ENCODE measurements around the gene DHX57. TPM values are rescaled to one million over a fixed set of nuclear protein-coding genes. Genes with fewer than 3 reads are reported as not detected.
"Not testable (repeated sequence)": the region's sequence is repeated elsewhere in the genome, so short reads cannot be mapped to it uniquely, and the experiment has no call there.

DHX57 gene
- total RNA-seq, 2 experiments from 2014 or later = 18.1 to 22.1 TPM

GRCh38 chr2:38795016-38795415 lies 80.7 kb downstream of the DHX57 start:
- not testable (repeated sequence) for H3K9me3 Mint-ChIP-seq, H3K27me3 Mint-ChIP-seq, H3K4me1 Mint-ChIP-seq, H3K4me3 Mint-ChIP-seq, H3K27ac Mint-ChIP-seq, H3K36me3 Mint-ChIP-seq, DNase-seq

GRCh38 chr2:38794235-38794946 lies 81.3 kb downstream of the DHX57 start:
- H3K4me3 Mint-ChIP-seq = no peak overlapping the region
- no peaks in the 10 kb centered on the region for H3K9me3 Mint-ChIP-seq
- peaks cover 2% of the 10 kb centered on the region for H3K36me3 Mint-ChIP-seq
- H3K4me1 Mint-ChIP-seq = no peaks in the 10 kb centered on the region
- H3K27ac Mint-ChIP-seq = no peak overlapping the region
- DNase-seq = no peak
- no peaks in the 10 kb centered on the region for H3K27me3 Mint-ChIP-seq

GRCh38 chr2:38793511-38793910 lies 82.2 kb downstream of the DHX57 start:
- Mint-ChIP-seq H3K36me3 (peaks cover 2% of the 10 kb centered on the region), H3K27me3 (no peaks in the 10 kb centered on the region), H3K4me3 (no peak overlapping the region), H3K27ac (no peak overlapping the region), H3K4me1 (no peaks in the 10 kb centered on the region), H3K9me3 (no peaks in the 10 kb centered on the region)
- DNase-seq = no peak

- no peak for DNase-seq
- peaks cover 2% of the 10 kb centered on the region for H3K36me3 Mint-ChIP-seq
- no peak overlapping the region for H3K27ac Mint-ChIP-seq
- no peak overlapping the region for H3K4me3 Mint-ChIP-seq
- no peaks in the 10 kb centered on the region for H3K4me1 Mint-ChIP-seq
- no peaks in the 10 kb centered on the region for H3K9me3 Mint-ChIP-seq
- H3K27me3 Mint-ChIP-seq = no peaks in the 10 kb centered on the region
Observed at GRCh38 chr2:38792751-38793150, 83.0 kb downstream of the DHX57 start.

GRCh38 chr2:38792321-38792720 lies 83.4 kb downstream of the DHX57 start:
- not testable (repeated sequence) for H3K4me3 Mint-ChIP-seq, H3K4me1 Mint-ChIP-seq, H3K27me3 Mint-ChIP-seq, H3K36me3 Mint-ChIP-seq, H3K27ac Mint-ChIP-seq, DNase-seq, H3K9me3 Mint-ChIP-seq

GRCh38 chr2:38791744-38792143 lies 84.0 kb downstream of the DHX57 start:
- DNase-seq = no peak
- H3K27ac Mint-ChIP-seq = no peak overlapping the region

GRCh38 chr2:38789691-38790090 lies 86.0 kb downstream of the DHX57 start:
- H3K9me3 Mint-ChIP-seq = no peaks in the 10 kb centered on the region
- H3K27ac Mint-ChIP-seq = no peak overlapping the region
- H3K36me3 Mint-ChIP-seq = no peaks in the 10 kb centered on the region

More at GRCh38 chr2:38791744-38792143, 84.0 kb downstream of the DHX57 start:
- Mint-ChIP-seq H3K4me1 (no peaks in the 10 kb centered on the region), H3K9me3 (no peaks in the 10 kb centered on the region), H3K27me3 (no peaks in the 10 kb centered on the region), H3K36me3 (no peaks in the 10 kb centered on the region), H3K4me3 (no peak overlapping the region)

GRCh38 chr2:38788306-38788705 lies 87.4 kb downstream of the DHX57 start:
- H3K27me3 Mint-ChIP-seq = no peaks in the 10 kb centered on the region
- H3K36me3 Mint-ChIP-seq = no peaks in the 10 kb centered on the region
- no peak for DNase-seq
- H3K4me1 Mint-ChIP-seq = peaks cover 2% of the 10 kb centered on the region
- H3K27ac Mint-ChIP-seq = no peak overlapping the region
- H3K9me3 Mint-ChIP-seq = no peaks in the 10 kb centered on the region
- H3K4me3 Mint-ChIP-seq = no peak overlapping the region

More at GRCh38 chr2:38789691-38790090, 86.0 kb downstream of the DHX57 start:
- no peaks in the 10 kb centered on the region for H3K27me3 Mint-ChIP-seq
- H3K4me3 Mint-ChIP-seq = no peak overlapping the region
- DNase-seq = no peak
- H3K4me1 Mint-ChIP-seq = peaks cover 2% of the 10 kb centered on the region

GRCh38 chr2:38783586-38783985 lies 92.1 kb downstream of the DHX57 start:
- H3K9me3 Mint-ChIP-seq = no peaks in the 10 kb centered on the region

GRCh38 chr2:38778687-38779082 lies 97.0 kb downstream of the DHX57 start:
- Mint-ChIP-seq H3K27me3 (peaks cover 18% of the 10 kb centered on the region), H3K9me3 (no peaks in the 10 kb centered on the region), H3K4me3 (peak overlapping the region; percentile 100), H3K27ac (peak overlapping the region; percentile 99), H3K4me1 (peaks cover 9% of the 10 kb centered on the region), H3K36me3 (peaks cover 21% of the 10 kb centered on the region)
- DNase-seq = no peak

More at GRCh38 chr2:38783586-38783985, 92.1 kb downstream of the DHX57 start:
- H3K36me3 Mint-ChIP-seq = peaks cover 17% of the 10 kb centered on the region
- DNase-seq = no peak
- H3K4me3 Mint-ChIP-seq = no peak overlapping the region
- H3K27ac Mint-ChIP-seq = no peak overlapping the region
- H3K4me1 Mint-ChIP-seq = peaks cover 9% of the 10 kb centered on the region
- H3K27me3 Mint-ChIP-seq = no peaks in the 10 kb centered on the region

GRCh38 chr2:38776531-38776930 lies 99.2 kb downstream of the DHX57 start:
- H3K27me3 Mint-ChIP-seq = peaks cover 18% of the 10 kb centered on the region
- DNase-seq = no peak
- no peaks in the 10 kb centered on the region for H3K9me3 Mint-ChIP-seq
- H3K27ac Mint-ChIP-seq = no peak overlapping the region
- H3K4me1 Mint-ChIP-seq = peaks cover 7% of the 10 kb centered on the region
- H3K4me3 Mint-ChIP-seq = no peak overlapping the region
- peaks cover 15% of the 10 kb centered on the region for H3K36me3 Mint-ChIP-seq

- Mint-ChIP-seq H3K4me1 (peaks cover 5% of the 10 kb centered on the region), H3K27ac (no peak overlapping the region), H3K27me3 (peaks cover 18% of the 10 kb centered on the region), H3K4me3 (no peak overlapping the region), H3K9me3 (no peaks in the 10 kb centered on the region), H3K36me3 (peaks cover 11% of the 10 kb centered on the region)
- no peak for DNase-seq
Observed at GRCh38 chr2:38775921-38776225, 99.9 kb downstream of the DHX57 start.

- peaks cover 5% of the 10 kb centered on the region for H3K4me1 Mint-ChIP-seq
- H3K9me3 Mint-ChIP-seq = no peaks in the 10 kb centered on the region
- no peak overlapping the region for H3K4me3 Mint-ChIP-seq
- no peak overlapping the region for H3K27ac Mint-ChIP-seq
- peaks cover 5% of the 10 kb centered on the region for H3K36me3 Mint-ChIP-seq
- peaks cover 18% of the 10 kb centered on the region for H3K27me3 Mint-ChIP-seq
- DNase-seq = no peak
Observed at GRCh38 chr2:38775097-38775920, 100.4 kb downstream of the DHX57 start.

GRCh38 chr2:38771632-38772031 lies 104.1 kb downstream of the DHX57 start:
- H3K27me3 Mint-ChIP-seq = peaks cover 15% of the 10 kb centered on the region
- no peak for DNase-seq
- no peaks in the 10 kb centered on the region for H3K9me3 Mint-ChIP-seq
- no peak overlapping the region for H3K27ac Mint-ChIP-seq
- no peaks in the 10 kb centered on the region for H3K36me3 Mint-ChIP-seq
- no peak overlapping the region for H3K4me3 Mint-ChIP-seq
- no peaks in the 10 kb centered on the region for H3K4me1 Mint-ChIP-seq

GRCh38 chr2:38765551-38765950 lies 110.2 kb downstream of the DHX57 start:
- H3K27ac Mint-ChIP-seq = no peak overlapping the region
- H3K4me1 Mint-ChIP-seq = no peaks in the 10 kb centered on the region
- no peaks in the 10 kb centered on the region for H3K36me3 Mint-ChIP-seq
- H3K4me3 Mint-ChIP-seq = no peak overlapping the region
- DNase-seq = no peak
- H3K9me3 Mint-ChIP-seq = no peaks in the 10 kb centered on the region
- H3K27me3 Mint-ChIP-seq = no peaks in the 10 kb centered on the region

GRCh38 chr2:38765149-38765548 lies 110.6 kb downstream of the DHX57 start:
- Mint-ChIP-seq H3K9me3 (no peaks in the 10 kb centered on the region), H3K27me3 (no peaks in the 10 kb centered on the region), H3K4me3 (no peak overlapping the region), H3K36me3 (no peaks in the 10 kb centered on the region), H3K4me1 (no peaks in the 10 kb centered on the region), H3K27ac (no peak overlapping the region)
- DNase-seq = no peak

Data from activated naive CD8-positive, alpha-beta T cell treated with anti-CD3 and anti-CD28 coated beads for 36 hours (primary cell).